ENCODE measurements around the gene FRMPD4. TPM values are rescaled to one million over a fixed set of nuclear protein-coding genes. Genes with fewer than 3 reads are reported as not detected.

The FRMPD4 gene
- total and polyA plus RNA-seq, 10 donors, result not detected

DNA sequence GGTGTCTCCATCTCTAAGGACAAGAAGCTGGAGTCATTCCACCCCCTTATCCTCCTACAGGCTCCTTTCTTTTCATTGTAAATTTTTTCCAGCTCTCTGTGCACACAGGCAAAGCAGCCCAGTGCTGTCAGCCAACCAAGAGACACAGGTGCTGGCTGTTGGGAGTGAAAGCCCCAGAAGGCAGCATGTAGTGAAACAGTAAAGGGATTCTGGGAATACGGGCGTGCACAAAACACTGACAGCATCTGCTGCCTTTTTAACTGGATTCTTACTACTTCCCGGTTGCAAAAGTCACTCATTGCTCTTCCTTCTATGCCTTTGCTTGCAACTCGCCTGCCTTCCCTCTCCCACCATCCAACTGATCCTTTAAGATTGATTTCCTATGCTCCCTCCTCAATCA lies 444.4 kb downstream of the FRMPD4 start:
- intact Hi-C loops (cut with DNase I; ENCODE audit: low total_unique reads), result no loop called here
- TF ChIP-seq POLR2AphosphoS5 (IDR thresholded peaks at IDR 0.05) (no peak), POLR2A (IDR thresholded peaks at IDR 0.05) (no peak)
- TF ChIP-seq, protein P1, sequence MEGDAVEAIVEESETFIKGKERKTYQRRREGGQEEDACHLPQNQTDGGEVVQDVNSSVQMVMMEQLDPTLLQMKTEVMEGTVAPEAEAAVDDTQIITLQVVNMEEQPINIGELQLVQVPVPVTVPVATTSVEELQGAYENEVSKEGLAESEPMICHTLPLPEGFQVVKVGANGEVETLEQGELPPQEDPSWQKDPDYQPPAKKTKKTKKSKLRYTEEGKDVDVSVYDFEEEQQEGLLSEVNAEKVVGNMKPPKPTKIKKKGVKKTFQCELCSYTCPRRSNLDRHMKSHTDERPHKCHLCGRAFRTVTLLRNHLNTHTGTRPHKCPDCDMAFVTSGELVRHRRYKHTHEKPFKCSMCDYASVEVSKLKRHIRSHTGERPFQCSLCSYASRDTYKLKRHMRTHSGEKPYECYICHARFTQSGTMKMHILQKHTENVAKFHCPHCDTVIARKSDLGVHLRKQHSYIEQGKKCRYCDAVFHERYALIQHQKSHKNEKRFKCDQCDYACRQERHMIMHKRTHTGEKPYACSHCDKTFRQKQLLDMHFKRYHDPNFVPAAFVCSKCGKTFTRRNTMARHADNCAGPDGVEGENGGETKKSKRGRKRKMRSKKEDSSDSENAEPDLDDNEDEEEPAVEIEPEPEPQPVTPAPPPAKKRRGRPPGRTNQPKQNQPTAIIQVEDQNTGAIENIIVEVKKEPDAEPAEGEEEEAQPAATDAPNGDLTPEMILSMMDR (IDR thresholded peaks at IDR 0.05 in 8 of 11, conservative IDR thresholded peaks at IDR 0.05 in 3 of 11), result no peak
- Histone ChIP-seq H3K27me3 (replicated peaks in 1 of 7) (peaks cover 0 to 4% (median 0%) of the 10 kb centered on the region in 7 donors), H3K4me1 (no peaks in the 10 kb centered on the region), H3K36me3 (no peaks in the 10 kb centered on the region), H3K4me3 (no peak overlapping the region), H3K27ac (no peak overlapping the region), H3K9me3 (no peaks in the 10 kb centered on the region)
- DNase-seq, result no peak
- WGBS, 5 donors, result 66 to 91% (median 78%) methylated on average over 4 of the region's 4 CpGs

DNA sequence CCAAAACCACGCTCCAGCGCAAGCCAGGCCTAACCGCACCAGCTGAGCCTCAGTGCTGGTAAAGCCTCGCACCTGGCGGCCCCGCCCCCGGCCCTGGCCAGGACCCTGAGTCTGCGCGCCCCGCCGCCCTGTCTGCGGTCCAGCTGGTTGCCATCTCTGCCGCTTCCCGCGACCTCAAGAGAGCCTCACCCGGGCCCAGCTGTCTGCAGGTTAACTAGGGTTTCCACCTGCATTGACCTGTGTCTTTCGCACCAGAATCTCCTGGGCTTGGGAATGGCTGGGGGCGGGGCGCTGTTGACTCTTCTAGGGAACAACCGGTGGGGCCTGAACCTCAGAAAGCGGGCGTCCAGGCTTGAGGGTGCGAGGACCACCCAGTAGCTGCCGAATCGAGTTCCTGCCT lies 445.3 kb downstream of the FRMPD4 start:
- Histone ChIP-seq H3K36me3 (no peaks in the 10 kb centered on the region), H3K4me3 (no peak overlapping the region), H3K4me1 (no peaks in the 10 kb centered on the region), H3K27ac (no peak overlapping the region), H3K9me3 (no peaks in the 10 kb centered on the region), H3K27me3 (replicated peaks in 1 of 7) (peaks cover 0 to 4% (median 0%) of the 10 kb centered on the region in 7 donors)
- no peak for DNase-seq
- intact Hi-C loops (cut with DNase I; ENCODE audit: low total_unique reads), result no loop called here
- TF ChIP-seq, protein P1 (IDR thresholded peaks at IDR 0.05 in 8 of 11, conservative IDR thresholded peaks at IDR 0.05 in 3 of 11), result no peak
- TF ChIP-seq POLR2A (IDR thresholded peaks at IDR 0.05) (no peak), POLR2AphosphoS5 (IDR thresholded peaks at IDR 0.05) (no peak)
- 72 to 95% (median 90%) methylated on average over 14 to 25 of the region's 25 CpGs for WGBS, 5 donors

DNA sequence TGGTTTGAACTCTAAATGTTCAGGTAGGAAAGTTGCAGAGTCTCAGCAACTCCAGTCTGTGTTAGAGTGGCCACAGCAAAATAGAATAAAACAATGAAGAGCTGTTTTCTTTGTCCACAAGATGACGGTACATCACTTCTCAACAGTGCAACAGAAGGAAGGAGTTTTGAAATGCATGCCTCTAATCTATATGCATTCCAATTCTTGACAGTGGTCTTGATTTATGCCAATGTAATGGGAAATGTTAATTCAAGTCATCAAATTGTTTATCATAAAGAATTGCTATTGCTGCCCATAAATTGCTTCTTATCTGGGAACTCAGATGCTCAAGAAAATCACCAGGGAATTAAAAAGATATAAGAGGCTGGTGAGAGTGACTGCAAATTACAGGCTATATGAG lies 457.4 kb downstream of the FRMPD4 start:
- no peak for DNase-seq
- Histone ChIP-seq H3K27me3 (replicated peaks in 1 of 7) (no peaks in the 10 kb centered on the region), H3K27ac (no peak overlapping the region), H3K36me3 (no peaks in the 10 kb centered on the region), H3K4me1 (no peaks in the 10 kb centered on the region), H3K9me3 (no peaks in the 10 kb centered on the region), H3K4me3 (no peak overlapping the region)
- WGBS, 5 donors, result 63 to 100% (median 69%) methylated on average over 1 of the region's 1 CpG
- TF ChIP-seq POLR2AphosphoS5 (IDR thresholded peaks at IDR 0.05), result no peak
- TF ChIP-seq, protein P1 (IDR thresholded peaks at IDR 0.05 in 8 of 11, conservative IDR thresholded peaks at IDR 0.05 in 3 of 11), result no peak
- TF ChIP-seq POLR2A (IDR thresholded peaks at IDR 0.05), result no peak
- intact Hi-C loops (cut with DNase I; ENCODE audit: low total_unique reads), result no loop called here

DNA sequence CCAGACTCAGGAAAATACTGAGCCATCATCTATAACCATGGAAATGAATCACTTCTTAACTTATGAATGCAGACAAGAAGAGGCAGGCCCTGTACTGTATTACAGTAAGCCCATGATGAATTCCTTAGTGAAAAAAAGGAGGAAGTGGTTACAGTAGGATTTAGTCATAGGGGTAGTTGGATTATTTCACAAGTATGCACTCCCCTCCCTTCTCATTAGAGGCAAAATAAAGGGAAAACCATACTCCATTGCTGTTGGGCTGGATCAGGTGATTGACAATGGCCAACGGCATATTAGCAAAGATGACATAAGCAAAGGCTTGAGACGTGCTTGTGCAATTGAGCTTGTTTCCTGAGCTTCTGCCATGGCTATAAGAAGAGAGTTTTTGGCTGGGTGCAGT lies 471.8 kb downstream of the FRMPD4 start:
- TF ChIP-seq, protein P1 (IDR thresholded peaks at IDR 0.05 in 8 of 11, conservative IDR thresholded peaks at IDR 0.05 in 3 of 11), result no peak
- TF ChIP-seq POLR2AphosphoS5 (IDR thresholded peaks at IDR 0.05) (no peak), POLR2A (IDR thresholded peaks at IDR 0.05) (no peak)
- H3K27ac ChIP-seq, result no peak overlapping the region
- H3K27me3 ChIP-seq (replicated peaks in 1 of 7), result no peaks in the 10 kb centered on the region
- no peak for DNase-seq
- WGBS, 5 donors, result 23 to 72% (median 49%) methylated on average over 2 of the region's 2 CpGs
- H3K36me3 ChIP-seq, result no peaks in the 10 kb centered on the region
- H3K4me1 ChIP-seq, result no peaks in the 10 kb centered on the region
- H3K9me3 ChIP-seq, result no peaks in the 10 kb centered on the region
- intact Hi-C loops (cut with DNase I; ENCODE audit: low total_unique reads), result loop anchor here (10.0 kb wide), 1 partner anchor 55 kb away; no protein-coding TSS in a partner anchor
- no peak overlapping the region for H3K4me3 ChIP-seq
